Prostate gland (tissue), 2 donors: ENCODE results near the gene SH3TC1.

Experiments
- CTCF ChIP-seq, 4 experiments: fragments of 200-600 bp in 2 of 4; fragments of 450-650 bp in 2 of 4; sonication (generic) in 2 of 4; IDR thresholded peaks; 1 replicate in 3 of 4; 2 replicates in 1 of 4; pipeline ENCODE4 v1.5.1; 2016 to 2019; ENCODE audit warnings: antibody characterized with exemption in 4 of 4, mild to moderate bottlenecking in 2 of 4, moderate library complexity in 2 of 4
- POLR2A ChIP-seq: fragments of 450-650 bp; IDR thresholded peaks from one replicate; pipeline ENCODE4 v1.6.1; 2016; ENCODE audit warnings: antibody characterized with exemption, mild to moderate bottlenecking
- POLR2AphosphoS5 ChIP-seq: sonication (generic); formaldehyde crosslinking; IDR thresholded peaks from one replicate; pipeline ENCODE4 v1.6.1; 2017; ENCODE audit warnings: antibody characterized with exemption

GRCh38 chr4:8199594-8200301, 658 bp downstream of the SH3TC1 start:
- no peak for TF ChIP-seq POLR2AphosphoS5
- no peak for TF ChIP-seq POLR2A
- no peak for TF ChIP-seq CTCF (IDR thresholded peaks at IDR 0.05)
